ENCODE results near the gene PIP4K2B. TPM values are rescaled to one million over a fixed set of nuclear protein-coding genes. Genes with fewer than 3 reads are reported as not detected.

Gene PIP4K2B
- total RNA-seq, 1 experiment from 2014 or later: 42.3 TPM

DNA sequence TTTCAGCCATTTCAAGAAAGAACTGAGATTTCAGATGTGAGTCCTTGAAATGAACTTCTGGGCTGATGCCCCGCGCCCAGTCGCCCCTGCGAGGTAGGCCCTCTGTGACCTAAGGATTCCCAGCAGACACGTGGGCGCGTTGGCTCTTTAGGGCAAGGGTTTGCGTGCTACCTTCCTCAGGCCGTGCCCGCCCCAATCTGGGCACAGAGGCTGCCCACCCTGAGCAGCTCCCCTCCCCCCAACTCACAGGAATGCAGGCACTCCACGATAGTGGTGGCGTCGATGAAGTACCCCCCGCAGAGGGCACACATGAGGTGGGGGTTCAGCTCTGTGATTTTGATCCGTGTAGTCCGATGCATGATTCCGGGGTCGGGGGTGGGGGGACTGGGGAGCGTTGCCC lies 59.3 kb downstream of the PIP4K2B start:
- intact Hi-C loops (cut with micrococcal nuclease; ENCODE audit: unreplicated experiment): no loop called here
- H3K36me3 ChIP-seq (ENCODE audit: control insufficient read depth, insufficient read depth, low read length): no peaks in the 10 kb centered on the region; the same call in 1 of the 2 replicates
- H3K4me3 ChIP-seq (ENCODE audit: low read depth in 2 of 2, low read length in 2 of 2): no peak overlapping the region
- no peak overlapping the region for H3K27ac ChIP-seq (ENCODE audit: low read length)
- ATAC-seq (no peak), DNase-seq (ENCODE audit: low read depth, low spot score) (no peak)
- no TSS peak for BruUV-seq (replicated peaks)
- peaks cover 27% of the 10 kb centered on the region for H3K4me1 ChIP-seq (ENCODE audit: control insufficient read depth, insufficient read depth, low read length)
- CTCF ChIA-PET: no interaction called here
- TF ChIP-seq, protein P1, sequence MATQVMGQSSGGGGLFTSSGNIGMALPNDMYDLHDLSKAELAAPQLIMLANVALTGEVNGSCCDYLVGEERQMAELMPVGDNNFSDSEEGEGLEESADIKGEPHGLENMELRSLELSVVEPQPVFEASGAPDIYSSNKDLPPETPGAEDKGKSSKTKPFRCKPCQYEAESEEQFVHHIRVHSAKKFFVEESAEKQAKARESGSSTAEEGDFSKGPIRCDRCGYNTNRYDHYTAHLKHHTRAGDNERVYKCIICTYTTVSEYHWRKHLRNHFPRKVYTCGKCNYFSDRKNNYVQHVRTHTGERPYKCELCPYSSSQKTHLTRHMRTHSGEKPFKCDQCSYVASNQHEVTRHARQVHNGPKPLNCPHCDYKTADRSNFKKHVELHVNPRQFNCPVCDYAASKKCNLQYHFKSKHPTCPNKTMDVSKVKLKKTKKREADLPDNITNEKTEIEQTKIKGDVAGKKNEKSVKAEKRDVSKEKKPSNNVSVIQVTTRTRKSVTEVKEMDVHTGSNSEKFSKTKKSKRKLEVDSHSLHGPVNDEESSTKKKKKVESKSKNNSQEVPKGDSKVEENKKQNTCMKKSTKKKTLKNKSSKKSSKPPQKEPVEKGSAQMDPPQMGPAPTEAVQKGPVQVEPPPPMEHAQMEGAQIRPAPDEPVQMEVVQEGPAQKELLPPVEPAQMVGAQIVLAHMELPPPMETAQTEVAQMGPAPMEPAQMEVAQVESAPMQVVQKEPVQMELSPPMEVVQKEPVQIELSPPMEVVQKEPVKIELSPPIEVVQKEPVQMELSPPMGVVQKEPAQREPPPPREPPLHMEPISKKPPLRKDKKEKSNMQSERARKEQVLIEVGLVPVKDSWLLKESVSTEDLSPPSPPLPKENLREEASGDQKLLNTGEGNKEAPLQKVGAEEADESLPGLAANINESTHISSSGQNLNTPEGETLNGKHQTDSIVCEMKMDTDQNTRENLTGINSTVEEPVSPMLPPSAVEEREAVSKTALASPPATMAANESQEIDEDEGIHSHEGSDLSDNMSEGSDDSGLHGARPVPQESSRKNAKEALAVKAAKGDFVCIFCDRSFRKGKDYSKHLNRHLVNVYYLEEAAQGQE (IDR thresholded peaks at IDR 0.05; ENCODE audit: insufficient read depth in 1 of 2, low read depth in 2 of 2, low read length in 1 of 2): no peak
- TF ChIP-seq POLR2AphosphoS5 (IDR thresholded peaks at IDR 0.05; ENCODE audit: low read depth, low read length) (no peak), TCF7L2 (IDR thresholded peaks at IDR 0.05; ENCODE audit: low read depth, low read length) (no peak), SIN3A (IDR thresholded peaks at IDR 0.05; ENCODE audit: borderline replicate concordance, insufficient read depth, low read depth, low read length) (no peak)
- TF ChIP-seq, protein P2, sequence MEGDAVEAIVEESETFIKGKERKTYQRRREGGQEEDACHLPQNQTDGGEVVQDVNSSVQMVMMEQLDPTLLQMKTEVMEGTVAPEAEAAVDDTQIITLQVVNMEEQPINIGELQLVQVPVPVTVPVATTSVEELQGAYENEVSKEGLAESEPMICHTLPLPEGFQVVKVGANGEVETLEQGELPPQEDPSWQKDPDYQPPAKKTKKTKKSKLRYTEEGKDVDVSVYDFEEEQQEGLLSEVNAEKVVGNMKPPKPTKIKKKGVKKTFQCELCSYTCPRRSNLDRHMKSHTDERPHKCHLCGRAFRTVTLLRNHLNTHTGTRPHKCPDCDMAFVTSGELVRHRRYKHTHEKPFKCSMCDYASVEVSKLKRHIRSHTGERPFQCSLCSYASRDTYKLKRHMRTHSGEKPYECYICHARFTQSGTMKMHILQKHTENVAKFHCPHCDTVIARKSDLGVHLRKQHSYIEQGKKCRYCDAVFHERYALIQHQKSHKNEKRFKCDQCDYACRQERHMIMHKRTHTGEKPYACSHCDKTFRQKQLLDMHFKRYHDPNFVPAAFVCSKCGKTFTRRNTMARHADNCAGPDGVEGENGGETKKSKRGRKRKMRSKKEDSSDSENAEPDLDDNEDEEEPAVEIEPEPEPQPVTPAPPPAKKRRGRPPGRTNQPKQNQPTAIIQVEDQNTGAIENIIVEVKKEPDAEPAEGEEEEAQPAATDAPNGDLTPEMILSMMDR (IDR thresholded peaks at IDR 0.05): no peak
- no peaks in the 10 kb centered on the region for H3K9me3 ChIP-seq (ENCODE audit: control insufficient read depth, insufficient read depth, low read depth, low read length)
- POLR2A ChIA-PET: no interaction called here
- H3K27me3 ChIP-seq (ENCODE audit: control insufficient read depth, insufficient read depth, low read length): no peaks in the 10 kb centered on the region
- in situ Hi-C loops (cut with HindIII; ENCODE audit: low pct_unique_long_range_greater_than_20kb, low sequenced_read_pairs): no loop called here

DNA sequence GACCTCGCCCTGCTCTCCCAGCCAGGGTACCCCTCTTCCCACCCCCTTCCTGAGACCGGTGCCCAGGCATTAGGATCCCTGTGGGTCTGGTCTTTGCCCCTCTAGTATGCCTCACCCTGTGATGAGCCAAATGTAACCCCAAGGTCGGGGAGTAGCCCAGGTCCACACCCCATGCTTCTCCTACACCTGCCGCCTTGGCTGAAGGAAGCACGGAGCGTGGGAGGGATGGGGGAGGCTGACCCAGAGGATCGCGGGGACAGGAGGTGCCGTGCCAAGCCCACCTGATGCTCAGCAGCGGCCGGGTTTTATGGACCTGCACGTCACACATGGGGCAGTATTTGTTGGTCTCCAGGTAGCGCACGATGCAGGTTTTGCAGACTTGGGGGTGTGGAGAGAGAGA lies 60.1 kb downstream of the PIP4K2B start:
- in situ Hi-C loops (cut with HindIII; ENCODE audit: low pct_unique_long_range_greater_than_20kb, low sequenced_read_pairs): no loop called here
- CTCF ChIA-PET: interaction anchor here (0.5 kb wide), 1 partner anchor 226 kb away, joined by 4 read pairs; no protein-coding TSS in a partner anchor
- Histone ChIP-seq H3K4me3 (ENCODE audit: low read depth in 2 of 2, low read length in 2 of 2) (no peak overlapping the region), H3K9me3 (ENCODE audit: control insufficient read depth, insufficient read depth, low read depth, low read length) (no peaks in the 10 kb centered on the region), H3K36me3 (ENCODE audit: control insufficient read depth, insufficient read depth, low read length) (no peaks in the 10 kb centered on the region; the same call in 1 of the 2 replicates), H3K4me1 (ENCODE audit: control insufficient read depth, insufficient read depth, low read length) (peaks cover 31% of the 10 kb centered on the region), H3K27me3 (ENCODE audit: control insufficient read depth, insufficient read depth, low read length) (no peaks in the 10 kb centered on the region), H3K27ac (ENCODE audit: low read length) (no peak overlapping the region)
- DNase-seq (ENCODE audit: low read depth, low spot score) (no peak), ATAC-seq (no peak)
- no TSS peak for BruUV-seq (replicated peaks)
- TF ChIP-seq, protein P1 (IDR thresholded peaks at IDR 0.05; ENCODE audit: insufficient read depth in 1 of 2, low read depth in 2 of 2, low read length in 1 of 2): no peak
- TF ChIP-seq POLR2AphosphoS5 (IDR thresholded peaks at IDR 0.05; ENCODE audit: low read depth, low read length) (no peak), SIN3A (IDR thresholded peaks at IDR 0.05; ENCODE audit: borderline replicate concordance, insufficient read depth, low read depth, low read length) (no peak), TCF7L2 (IDR thresholded peaks at IDR 0.05; ENCODE audit: low read depth, low read length) (no peak)
- TF ChIP-seq, protein P2 (IDR thresholded peaks at IDR 0.05): no peak
- intact Hi-C loops (cut with micrococcal nuclease; ENCODE audit: unreplicated experiment): no loop called here
- POLR2A ChIA-PET: no interaction called here

Measured in Panc1 (cell line).